Endometrial microvascular endothelial cells (primary cell): Measurements from ENCODE around the gene PHF23. TPM values are rescaled to one million over a fixed set of nuclear protein-coding genes. Genes with fewer than 3 reads are reported as not detected.

Source experiments
- in situ Hi-C: cut with HindIII; loops from 2 replicates; pipeline ENCODE4 v1.10.0; 2017; ENCODE audit warnings: low sequenced_read_pairs, low pct_unique_long_range_greater_than_20kb; ENCODE audit errors: inconsistent ontology term
- total RNA-seq: library from RNA; depleted of rRNA; stranded (reverse); fragments of >200 nt; gene quantifications from one replicate; pipeline ENCODE4 v1.2.3, GENCODE V29; 2015; ENCODE audit errors: inconsistent ontology term

PHF23 gene
- total RNA-seq, 1 donor from 2014 or later: 65.3 TPM

DNA sequence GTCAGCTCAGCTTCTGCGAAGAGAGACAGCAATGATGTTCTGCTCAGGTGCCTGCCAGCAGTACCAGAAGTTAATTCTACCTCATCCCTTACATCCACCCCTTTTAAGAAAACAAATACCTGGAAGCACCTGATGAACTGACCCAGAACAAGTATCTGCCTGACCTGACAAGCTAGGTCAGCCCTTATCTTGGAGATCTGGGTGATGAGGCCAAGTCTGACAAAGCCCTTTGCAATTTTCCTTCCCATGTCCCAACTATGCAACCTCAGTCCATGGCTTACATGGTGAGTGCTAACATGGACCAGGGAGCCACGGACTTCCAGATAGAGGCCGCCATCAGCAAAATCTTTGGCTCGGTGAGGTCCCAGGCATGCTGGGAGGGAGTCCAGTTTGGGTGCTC lies 15.9 kb downstream of the PHF23 start:
- in situ Hi-C loops: no loop called here

DNA sequence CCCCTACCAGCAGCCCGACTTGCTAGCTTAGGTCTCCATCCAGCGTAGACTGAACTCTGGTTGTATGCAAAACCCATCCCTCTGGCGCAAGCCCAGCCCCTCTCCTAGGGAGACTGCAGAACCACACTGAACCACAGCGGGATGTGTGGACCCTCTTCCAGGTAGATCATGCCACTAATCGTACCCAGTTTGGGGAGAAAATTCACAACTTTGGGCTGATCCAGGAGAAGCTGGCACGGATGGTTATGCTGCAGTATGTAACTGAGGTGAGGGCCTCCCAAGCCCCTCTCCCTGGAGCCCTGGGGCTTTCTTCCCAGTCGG lies 16.3 kb downstream of the PHF23 start:
- in situ Hi-C loops: no loop called here

DNA sequence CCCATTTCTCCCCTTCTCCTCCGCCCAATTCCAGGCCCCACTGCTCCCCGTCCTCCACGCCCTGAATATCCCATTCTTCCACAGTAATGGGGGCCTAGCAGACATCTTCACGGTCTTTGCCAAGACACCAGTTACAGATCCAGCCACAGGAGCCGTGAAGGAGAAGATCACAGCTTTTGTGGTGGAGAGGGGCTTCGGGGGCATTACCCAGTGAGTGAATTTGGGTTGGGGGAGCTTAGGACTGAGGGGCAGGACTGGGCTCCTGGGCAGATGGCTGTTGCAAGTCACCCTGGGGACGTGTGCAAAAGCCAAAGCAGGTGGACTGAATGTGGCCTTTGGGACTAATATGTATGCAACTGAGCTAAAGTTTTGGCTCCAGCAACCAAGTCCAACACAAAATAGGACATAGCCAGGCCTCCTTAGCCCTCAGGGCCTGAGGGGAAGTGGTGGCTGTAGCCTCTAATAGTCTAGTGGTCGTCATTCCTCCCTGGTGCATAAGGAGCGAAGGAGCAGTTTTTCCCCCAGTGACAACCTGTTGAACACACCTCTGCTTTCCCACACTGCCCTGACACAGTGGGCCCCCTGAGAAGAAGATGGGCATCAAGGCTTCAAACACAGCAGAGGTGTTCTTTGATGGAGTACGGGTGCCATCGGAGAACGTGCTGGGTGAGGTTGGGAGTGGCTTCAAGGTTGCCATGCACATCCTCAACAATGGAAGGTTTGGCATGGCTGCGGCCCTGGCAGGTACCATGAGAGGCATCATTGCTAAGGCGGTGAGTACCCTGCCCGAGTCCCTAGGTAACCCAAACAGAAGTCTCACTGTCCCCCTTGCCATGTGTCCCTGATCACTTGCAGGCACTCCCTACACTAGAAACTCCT lies 16.9 kb downstream of the PHF23 start:
- in situ Hi-C loops: no loop called here

DNA sequence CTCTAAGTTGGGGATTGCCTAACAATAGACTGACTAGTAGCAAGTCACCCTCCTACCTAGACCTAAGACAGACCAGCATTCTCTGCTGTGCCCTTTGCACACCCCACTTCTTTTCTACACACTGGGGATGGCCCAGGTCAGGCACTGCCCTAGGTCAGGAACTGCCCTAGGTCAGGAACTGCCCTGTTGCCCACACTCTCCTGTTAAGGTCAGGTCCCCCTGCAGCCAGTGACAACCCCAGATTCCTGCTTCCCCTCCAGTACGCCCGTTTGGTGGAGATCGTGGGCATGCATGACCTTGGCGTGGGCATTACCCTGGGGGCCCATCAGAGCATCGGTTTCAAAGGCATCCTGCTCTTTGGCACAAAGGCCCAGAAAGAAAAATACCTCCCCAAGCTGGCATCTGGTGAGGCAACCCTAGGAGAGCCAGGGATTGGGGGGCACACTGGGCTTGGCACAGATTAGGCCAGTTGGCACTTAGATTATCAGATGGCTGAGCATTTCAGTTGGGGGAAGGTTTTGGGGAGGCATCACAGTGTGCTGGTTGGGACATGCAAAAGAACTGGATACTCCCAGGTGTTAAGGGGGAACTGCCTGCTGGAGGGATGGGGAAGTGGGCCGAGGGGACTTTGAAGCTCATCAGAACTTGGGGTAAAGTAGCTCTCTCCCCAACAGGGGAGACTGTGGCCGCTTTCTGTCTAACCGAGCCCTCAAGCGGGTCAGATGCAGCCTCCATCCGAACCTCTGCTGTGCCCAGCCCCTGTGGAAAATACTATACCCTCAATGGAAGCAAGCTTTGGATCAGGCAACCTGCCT lies 17.8 kb downstream of the PHF23 start:
- in situ Hi-C loops: no loop called here

DNA sequence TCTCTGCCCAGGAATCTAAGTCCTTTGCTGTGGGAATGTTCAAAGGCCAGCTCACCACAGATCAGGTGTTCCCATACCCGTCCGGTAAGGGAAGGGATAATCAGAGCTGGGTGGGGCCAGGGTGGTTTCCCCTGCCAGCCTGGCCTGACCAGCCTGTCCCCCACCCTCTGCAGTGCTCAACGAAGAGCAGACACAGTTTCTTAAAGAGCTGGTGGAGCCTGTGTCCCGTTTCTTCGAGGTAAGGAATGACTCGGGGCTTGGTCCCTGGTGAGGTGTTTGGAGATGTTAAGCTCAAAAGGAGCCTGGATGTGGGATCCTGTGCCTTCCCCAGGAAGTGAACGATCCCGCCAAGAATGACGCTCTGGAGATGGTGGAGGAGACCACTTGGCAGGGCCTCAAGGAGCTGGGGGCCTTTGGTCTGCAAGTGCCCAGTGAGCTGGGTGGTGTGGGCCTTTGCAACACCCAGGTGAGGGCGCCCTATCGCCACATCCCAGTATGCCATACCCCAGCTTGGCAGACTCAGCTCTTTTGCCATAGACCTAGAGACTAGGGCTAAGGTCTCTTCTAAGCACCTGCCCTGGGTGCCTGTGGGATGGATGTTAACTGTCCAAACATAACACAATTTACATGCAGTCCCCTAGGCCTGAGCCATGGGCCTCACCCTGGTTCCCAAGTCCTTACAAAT lies 18.5 kb downstream of the PHF23 start:
- in situ Hi-C loops: no loop called here

DNA sequence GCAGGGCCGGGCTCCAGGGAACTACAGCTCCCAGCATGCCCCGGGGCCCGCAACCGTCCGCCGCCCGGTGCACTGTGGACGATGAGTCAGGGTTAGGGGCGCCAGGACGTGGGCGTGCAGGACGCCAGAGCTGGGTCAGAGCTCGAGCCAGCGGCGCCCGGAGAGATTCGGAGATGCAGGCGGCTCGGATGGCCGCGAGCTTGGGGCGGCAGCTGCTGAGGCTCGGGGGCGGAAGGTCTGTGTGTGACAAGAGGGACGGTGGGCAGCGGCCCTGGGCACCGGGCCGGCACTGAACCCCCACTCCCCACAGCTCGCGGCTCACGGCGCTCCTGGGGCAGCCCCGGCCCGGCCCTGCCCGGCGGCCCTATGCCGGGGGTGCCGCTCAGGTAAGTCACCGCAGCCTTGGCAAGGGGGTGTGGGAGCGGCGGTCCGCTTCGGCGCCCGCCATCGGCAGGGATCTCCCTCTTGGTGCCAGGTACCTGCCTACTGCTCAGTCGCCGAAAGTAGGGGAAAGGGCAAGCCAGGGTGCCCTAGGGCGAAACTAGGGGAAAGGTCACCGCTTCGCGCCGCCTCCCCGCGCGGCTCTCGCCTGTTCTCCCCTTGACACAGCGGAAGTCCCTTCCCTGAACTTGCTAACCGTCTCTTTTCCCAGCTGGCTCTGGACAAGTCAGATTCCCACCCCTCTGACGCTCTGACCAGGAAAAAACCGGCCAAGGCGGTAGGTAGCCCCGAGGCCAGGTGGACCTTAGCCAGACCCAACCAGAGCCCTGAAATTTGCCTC lies 19.3 kb downstream of the PHF23 start, which contains the start of the genes ACADVL and DLG4:
Gene ACADVL, plus strand, starts transcription at position 127 of the 781 bp plus-strand sequence. Its CDS starts 47 bp downstream, at position 174.
Gene DLG4, minus strand, starts transcription at position 25 of the 781 bp plus-strand sequence.
- in situ Hi-C loops: no loop called here

DNA sequence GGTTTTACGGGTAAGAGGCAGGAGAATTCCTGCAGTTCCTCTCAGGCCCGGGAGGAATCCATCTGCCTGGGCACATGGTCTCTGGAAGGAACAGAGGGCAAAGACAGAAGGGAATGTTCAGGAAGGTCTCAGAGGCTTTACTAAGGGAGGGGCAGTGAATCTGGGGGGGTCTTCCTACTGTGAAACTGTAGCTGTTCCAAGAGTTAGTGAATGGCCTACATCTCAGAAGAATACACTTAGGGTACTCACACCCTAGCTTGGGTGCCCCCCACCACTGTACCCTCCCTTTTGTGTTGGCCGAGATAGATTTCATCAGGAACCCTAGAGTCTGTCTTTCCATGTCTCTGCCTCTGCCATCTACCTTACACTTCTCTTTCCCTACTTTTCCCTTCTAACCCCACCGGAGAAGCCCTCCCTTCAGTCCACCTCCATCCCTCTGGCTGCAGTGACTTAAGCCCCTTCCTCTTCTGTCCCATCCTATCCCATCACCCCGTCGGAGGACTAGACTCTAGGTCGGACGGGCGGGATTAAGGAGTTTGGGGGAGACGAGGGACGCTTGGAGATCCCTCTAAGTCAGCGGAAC lies 19.9 kb downstream of the PHF23 start:
- in situ Hi-C loops: no loop called here

DNA sequence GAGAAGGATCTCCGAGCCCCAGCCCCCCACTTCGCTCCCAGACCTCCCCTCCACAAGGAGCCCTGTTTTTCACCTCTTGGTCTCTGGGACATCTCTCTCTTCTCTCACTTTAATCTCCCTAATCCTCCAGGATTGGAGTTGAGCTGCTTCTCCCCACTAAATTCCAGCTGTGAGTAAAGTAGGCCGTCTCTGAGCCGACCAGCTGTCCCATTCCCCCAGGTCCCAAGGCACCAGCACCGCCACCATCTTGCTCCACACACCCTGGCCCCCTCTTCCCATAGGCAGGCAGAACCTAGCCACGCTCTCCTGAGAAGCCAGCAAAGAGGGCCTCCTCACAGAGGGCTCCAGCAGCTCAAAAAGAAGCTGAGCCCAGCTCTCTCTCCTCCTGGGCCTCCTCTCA lies 20.5 kb downstream of the PHF23 start:
- in situ Hi-C loops: no loop called here

DNA sequence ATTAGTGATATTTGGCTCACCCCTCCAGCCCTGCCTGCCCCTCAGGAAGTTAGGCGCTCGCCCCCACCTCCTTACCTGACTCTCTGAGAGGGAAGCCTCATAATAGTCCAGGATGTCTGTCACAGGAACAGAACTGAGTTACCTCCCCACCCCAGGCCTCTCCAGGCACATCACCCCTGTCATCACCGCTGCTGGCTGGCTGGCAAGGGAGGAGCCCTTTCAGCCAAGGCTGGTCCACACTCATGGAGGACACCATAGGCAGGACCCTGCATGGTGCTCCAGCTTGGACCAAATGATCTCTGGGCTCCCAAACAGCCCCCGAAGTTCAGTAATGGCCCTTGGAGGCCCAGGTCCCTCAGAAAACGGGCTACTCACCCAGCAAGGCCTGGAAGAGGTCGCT lies 21.1 kb downstream of the PHF23 start:
- in situ Hi-C loops: no loop called here

DNA sequence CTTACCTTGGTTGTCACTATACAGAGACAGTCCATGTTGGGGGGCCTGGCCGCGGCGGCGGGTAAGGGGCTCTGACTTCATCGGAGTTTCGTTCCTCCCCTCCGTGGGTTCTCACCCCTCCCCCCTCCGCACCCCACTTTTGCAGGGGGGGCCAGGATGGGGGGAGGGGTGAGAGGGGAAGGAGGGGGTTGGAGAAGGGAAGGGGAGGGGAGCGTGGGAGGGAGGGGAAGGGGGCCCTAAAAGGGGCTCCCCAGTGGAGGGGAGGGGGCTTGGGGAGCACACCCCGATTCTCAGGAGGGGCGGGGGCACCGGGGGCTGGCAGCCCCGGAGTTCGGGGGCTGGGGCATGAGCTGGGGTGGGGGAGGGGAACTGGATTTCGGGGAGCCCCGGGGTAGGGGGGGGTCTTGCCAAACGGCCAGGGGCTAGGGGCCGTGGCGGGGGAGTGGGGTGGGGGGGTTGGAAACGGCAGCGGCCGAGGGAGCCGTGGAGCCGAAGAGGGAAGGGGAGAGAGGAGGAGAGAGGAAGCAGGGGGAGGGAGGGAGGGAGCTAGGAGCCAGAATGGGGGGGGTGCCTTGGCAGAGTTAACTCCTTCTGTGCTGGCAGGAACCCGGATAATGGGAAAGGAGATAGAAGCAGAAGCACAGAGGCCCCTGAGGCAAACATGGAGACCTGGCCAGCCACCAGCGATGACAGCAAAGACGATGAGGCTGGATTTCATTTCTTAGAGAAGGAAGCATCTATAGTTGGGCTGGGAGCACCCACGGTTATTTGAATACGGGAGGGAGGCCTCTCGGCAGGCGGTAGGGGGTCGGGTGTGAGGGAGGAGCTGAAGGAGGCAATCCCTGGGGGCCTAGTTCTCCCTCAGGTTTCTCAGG lies 21.9 kb downstream of the PHF23 start:
- in situ Hi-C loops: no loop called here

DNA sequence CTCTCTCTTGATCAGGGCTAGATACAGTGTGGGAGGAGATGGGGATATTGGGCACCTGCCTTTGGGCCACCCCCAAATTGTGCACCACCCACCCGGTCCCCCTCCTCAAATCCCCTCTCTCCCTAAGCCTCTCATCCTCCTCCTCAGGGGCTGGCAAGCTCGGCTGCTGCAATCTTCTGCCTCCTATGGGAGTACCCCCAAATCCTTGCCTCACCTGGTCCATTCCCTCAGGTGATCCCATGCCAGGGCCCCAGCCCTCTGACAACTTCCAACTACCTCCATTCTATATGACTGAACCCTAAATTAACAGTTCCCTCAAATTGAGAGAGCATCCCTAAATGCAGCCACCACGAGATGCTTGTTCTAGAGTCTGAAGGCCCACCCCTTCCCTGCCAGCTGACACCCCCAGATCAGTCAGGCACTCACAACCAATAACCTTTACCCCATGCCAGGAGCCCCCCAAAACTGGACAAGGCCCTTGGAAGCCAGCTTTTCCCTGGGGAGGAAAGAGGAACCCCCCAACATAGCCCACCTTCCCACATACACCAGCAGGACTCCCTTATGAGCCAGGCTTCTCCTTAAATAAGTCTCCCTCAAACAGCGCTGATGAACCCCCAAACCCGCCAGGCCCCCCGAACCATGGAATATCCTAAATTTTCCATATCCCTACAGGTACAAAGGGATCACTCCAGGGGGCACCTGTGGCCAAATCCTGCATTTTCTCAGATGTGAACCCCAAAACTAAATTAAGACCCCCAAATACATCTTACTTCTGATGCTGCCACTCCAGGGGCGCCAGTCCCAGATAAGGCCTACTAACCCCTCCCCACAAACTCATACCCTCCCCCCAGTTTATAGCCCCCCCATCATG lies 22.8 kb downstream of the PHF23 start:
- in situ Hi-C loops: no loop called here

DNA sequence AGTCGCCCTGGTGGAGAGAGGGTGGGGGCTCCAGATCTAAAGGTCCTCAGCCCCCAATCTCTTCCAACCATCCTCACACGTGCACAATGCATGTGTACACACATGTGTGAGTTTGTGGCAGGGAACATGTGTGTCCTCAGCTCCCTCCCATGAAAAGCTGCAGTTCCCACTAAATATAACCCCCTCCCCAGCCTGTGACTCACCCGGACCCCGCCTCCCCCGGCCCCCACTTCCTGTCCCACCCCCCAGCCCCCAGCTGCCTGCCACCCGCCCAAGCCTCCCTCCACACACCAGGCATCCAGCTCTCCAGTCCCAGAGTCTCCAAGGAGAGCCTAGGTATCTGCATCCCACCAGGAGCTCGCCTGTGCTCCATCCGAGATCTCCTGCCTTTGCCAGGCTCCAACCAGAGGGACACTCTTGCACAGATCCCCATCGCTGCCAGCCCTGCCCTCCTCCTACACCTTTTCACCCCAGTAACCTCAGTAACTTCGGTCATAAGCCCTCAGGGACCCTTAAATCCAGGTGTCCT lies 23.5 kb downstream of the PHF23 start:
- in situ Hi-C loops: no loop called here

DNA sequence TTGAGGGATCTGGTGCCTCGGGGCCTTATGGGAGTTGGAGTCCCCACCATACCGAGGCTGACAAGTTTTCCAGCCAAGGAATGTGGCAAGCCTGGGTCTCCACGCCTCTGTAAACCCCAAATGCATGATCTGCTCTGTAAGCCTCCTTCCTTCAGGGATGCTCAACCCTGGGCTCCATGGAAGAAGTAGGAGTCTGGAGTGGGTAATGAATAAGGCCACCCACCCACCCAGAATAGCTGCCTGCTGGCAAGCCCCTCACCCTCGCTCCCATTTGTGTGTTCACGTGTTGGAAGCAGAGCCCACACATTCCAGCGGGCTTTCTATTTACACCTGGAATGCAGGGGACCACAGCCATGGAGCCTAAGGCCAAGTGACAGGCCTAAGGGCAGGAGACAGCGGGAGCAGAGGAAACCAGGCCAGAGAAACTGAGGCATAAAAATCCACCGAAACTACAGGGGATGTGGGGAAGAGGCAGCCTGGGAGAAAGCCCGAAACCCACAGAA lies 24.1 kb downstream of the PHF23 start:
- in situ Hi-C loops: no loop called here

DNA sequence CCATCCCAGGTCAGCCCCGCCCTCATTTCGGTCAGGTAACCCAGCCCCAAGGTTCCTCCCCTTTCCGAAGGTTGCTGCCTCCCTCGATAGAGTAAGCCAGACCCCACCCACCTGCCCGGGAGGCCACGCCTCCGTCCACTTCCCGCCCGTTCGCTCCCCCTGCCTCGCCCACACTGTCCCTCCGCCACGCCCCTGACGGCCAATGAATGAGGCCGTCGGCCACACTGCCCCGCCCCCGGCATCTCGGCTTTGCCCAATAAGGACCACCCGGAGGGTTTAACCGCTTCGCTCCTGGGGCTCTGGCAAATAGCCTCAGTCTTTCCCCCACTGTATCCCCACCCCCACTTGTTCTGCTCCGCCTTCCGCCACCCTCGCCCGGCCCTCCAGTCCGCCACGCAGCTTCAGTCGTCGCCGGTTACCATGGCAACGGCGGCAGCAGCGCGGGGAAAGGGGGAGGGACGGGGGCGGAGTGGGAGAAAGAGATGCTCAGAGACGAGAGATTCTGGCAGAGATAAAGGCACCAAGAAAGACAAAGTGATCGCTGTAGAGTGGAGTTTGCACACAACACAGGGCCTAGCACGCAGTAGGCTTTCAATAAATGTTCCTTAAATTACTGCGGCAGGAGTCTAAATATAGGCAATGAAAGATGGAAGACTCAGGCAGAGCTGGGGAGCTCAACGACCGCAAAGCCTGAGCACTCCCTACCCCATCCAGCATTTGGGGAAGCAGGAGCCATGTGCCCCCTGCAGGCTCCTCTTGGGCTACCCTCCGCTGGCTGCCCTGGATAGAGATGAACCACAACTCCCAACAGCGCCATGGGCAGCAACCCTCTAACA lies 24.7 kb downstream of the PHF23 start:
- in situ Hi-C loops: no loop called here

DNA sequence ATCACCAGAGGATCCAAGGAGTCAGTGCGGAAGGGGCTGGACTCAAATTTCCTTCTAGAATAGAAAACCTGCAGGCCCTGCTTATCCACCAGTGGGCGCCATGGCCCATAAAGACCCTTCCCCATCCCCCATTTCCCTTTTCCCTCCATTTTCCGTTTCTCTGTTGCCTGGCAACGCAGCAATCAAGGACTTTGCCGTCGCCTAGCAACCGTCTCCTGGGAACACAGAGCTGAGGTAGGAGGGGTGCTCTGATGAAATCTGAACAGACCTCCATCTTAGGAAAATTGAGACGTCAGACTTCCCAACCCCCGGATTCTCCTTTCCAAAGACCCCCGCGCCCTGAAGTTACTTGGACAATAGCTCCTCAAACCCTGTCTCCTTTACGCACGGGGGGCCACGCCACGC lies 25.4 kb downstream of the PHF23 start:
- in situ Hi-C loops: no loop called here
